ENCODE measurements around the gene TIMM29. TPM values are rescaled to one million over a fixed set of nuclear protein-coding genes. Genes with fewer than 3 reads are reported as not detected.

TIMM29 gene
- total RNA-seq, 1 experiment from 2014 or later = 23.4 TPM

- H3K23ac ChIP-seq (ENCODE audit: insufficient read length, low read depth, low read length) = no peak overlapping the region
These were observed 7.3 kb upstream of the TIMM29 start for GRCh38 chr19:10921199-10921909.

More at GRCh38 chr19:10921199-10921909, 7.3 kb upstream of the TIMM29 start:
- H3K9me3 ChIP-seq (ENCODE audit: control insufficient read depth, low read depth, low read length) = no peaks in the 10 kb centered on the region
- H3K79me2 ChIP-seq (ENCODE audit: insufficient read depth, low read length) = no peaks in the 10 kb centered on the region
- H4K91ac ChIP-seq (ENCODE audit: insufficient read length, low read depth, low read length) = no peak overlapping the region
- no peak overlapping the region for H3K14ac ChIP-seq (ENCODE audit: insufficient read depth, low read length)
- no peaks in the 10 kb centered on the region for H3K4me1 ChIP-seq (ENCODE audit: insufficient read depth, low read length)
- no peak overlapping the region for H3K9ac ChIP-seq (ENCODE audit: extremely low read depth, insufficient read length, low read length)
- H3K4me2 ChIP-seq (ENCODE audit: insufficient read depth, insufficient read length, low read length) = no peak overlapping the region
- peak overlapping the region in 1 of 3 experiments; percentile 92; a peak in 2 of 7 replicates for H3K27ac Mint-ChIP-seq
- peaks cover 9 to 65% (median 57%) of the 10 kb centered on the region in 3 experiments; a peak in 6 of 7 replicates for H3K36me3 Mint-ChIP-seq (ENCODE audit: insufficient read depth in 1 of 3, low read depth in 3 of 3)
- H3T11ph ChIP-seq (ENCODE audit: low read length) = no peak overlapping the region
- no peak overlapping the region for H3K18ac ChIP-seq (ENCODE audit: insufficient read length, low read depth, low read length)
- no peak overlapping the region for H3K4ac ChIP-seq (ENCODE audit: low read depth, low read length)
- no peak overlapping the region for H2BK120ac ChIP-seq (ENCODE audit: low read depth, low read length, poor library complexity, severe bottlenecking)
- no peak overlapping the region for H3K4me3 Mint-ChIP-seq
- no CpG with 5 or more reads among the region's 43 CpGs for WGBS (ENCODE audit: extremely low coverage, insufficient read length, low lambda C conversion rate)
- no peak overlapping the region for H4K5ac ChIP-seq (ENCODE audit: insufficient read length, low read depth, low read length)
- no peak overlapping the region for H2BK12ac ChIP-seq (ENCODE audit: insufficient read length, low read depth, low read length)
- no peaks in the 10 kb centered on the region for H4K20me1 ChIP-seq (ENCODE audit: control insufficient read depth, insufficient read depth, insufficient read length)
- no peak overlapping the region for H2BK15ac ChIP-seq (ENCODE audit: low read depth, low read length)
- no peak overlapping the region for H4K8ac ChIP-seq (replicated peaks; ENCODE audit: insufficient read length, low read depth, low read length)
- no peak overlapping the region for H2BK20ac ChIP-seq (ENCODE audit: low read depth, low read length, poor library complexity, severe bottlenecking)
- H3K23me2 ChIP-seq (ENCODE audit: insufficient read length, low read depth, low read length, poor library complexity, severe bottlenecking) = no peaks in the 10 kb centered on the region
- H3K79me1 ChIP-seq (ENCODE audit: insufficient read depth, low read depth, low read length, poor library complexity, severe bottlenecking) = no peaks in the 10 kb centered on the region
- no peaks in the 10 kb centered on the region for H3K27me3 ChIP-seq (ENCODE audit: insufficient read depth, low read length)
- no peaks in the 10 kb centered on the region for H3K4me1 Mint-ChIP-seq
- peaks cover 2% of the 10 kb centered on the region; the same call in 1 of the 2 replicates for H3K27me3 Mint-ChIP-seq (ENCODE audit: low read depth)
- H3K27ac ChIP-seq (ENCODE audit: insufficient read length, low read depth, low read length) = no peak overlapping the region
- no peak overlapping the region for H2AK5ac ChIP-seq (ENCODE audit: insufficient read length, low read length)
- TF ChIP-seq CTCF (conservative IDR thresholded peaks at IDR 0.05) = no peak
- DNase-seq = no peak
- no peak overlapping the region for H2AFZ ChIP-seq (ENCODE audit: low read length)
- H2BK5ac ChIP-seq (ENCODE audit: insufficient read length, low read length) = no peak overlapping the region
- H3K9me3 Mint-ChIP-seq = no peaks in the 10 kb centered on the region
- H3K56ac ChIP-seq (ENCODE audit: insufficient read length, low read depth, low read length) = no peak overlapping the region
